Dedifferentiated amniotic fluid mesenchymal stem cell (primary cell): Measurements from ENCODE around the gene NKD1.
"Not testable (repeated sequence)": the region's sequence is repeated elsewhere in the genome, so short reads cannot be mapped to it uniquely, and the experiment has no call there.

Experiments
- DNase-seq: peaks from one replicate; pipeline ENCODE4 v3.0.0-alpha.2; 2016; ENCODE audit errors: extremely low spot score

Gene NKD1

GRCh38 chr16:50519602-50520001 lies 28.6 kb upstream of the NKD1 start:
- DNase-seq = no peak

GRCh38 chr16:50520451-50521245 lies 27.5 kb upstream of the NKD1 start:
- no peak for DNase-seq

DNA sequence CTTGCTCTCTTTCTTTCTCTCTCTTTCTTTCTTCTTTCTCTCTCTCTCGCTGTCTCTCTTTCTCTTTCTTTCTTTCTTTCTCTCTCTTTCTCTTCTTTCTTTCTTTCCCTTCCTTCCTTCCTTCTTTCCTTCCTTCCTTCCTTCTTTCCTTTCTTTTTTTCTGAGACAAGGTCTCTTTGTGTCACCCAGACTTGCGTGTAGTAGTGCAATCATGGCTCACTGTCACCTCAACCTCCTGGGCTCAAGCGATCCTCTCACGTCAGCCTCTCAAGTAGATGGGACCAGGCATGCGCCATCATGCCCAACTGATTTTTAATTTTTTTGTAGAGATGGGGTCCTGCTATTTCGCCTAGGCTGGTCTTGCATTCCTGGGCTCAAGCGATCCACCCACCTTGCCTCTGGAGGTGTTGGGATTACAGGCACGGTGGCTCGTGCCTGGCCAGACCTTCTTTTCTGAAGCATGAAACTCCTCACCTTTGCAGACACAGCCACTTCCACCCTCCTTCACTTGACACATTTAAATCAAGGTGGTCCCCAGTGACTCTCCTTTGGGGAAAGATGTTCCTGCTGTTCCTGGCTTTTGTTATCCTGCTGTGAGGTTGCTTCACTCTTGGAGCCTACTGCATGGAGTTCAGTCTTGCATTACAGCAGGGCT lies 26.8 kb upstream of the NKD1 start:
- DNase-seq = no peak

- DNase-seq = no peak
Measured at GRCh38 chr16:50522324-50522723, 25.9 kb upstream of the NKD1 start.

- DNase-seq = no peak
Measured at GRCh38 chr16:50523710-50524109, 24.5 kb upstream of the NKD1 start.

DNA sequence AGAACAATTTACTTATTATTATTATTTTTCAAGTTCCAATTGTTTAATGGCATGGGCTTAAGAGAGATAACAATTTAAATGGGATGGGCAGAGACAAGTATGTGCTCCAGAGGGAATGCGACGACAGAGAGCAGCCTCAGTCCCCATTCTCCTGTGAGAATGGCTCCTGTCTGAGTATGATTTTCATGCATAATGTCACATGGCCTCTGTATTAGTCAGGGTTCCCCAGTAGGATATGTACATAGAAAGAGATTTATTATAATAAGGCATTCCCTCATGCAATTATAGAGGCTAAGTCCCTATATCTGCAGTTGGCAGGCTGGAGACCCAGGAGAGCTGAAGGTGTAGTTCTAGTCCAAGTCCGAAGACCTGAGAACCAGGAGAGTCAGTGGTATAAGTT lies 22.9 kb upstream of the NKD1 start:
- no peak for DNase-seq

- no peak for DNase-seq
Measured at GRCh38 chr16:50525716-50526115, 22.5 kb upstream of the NKD1 start.

GRCh38 chr16:50526249-50526648 lies 21.9 kb upstream of the NKD1 start:
- DNase-seq = no peak

GRCh38 chr16:50526796-50527195 lies 21.4 kb upstream of the NKD1 start:
- no peak for DNase-seq

DNA sequence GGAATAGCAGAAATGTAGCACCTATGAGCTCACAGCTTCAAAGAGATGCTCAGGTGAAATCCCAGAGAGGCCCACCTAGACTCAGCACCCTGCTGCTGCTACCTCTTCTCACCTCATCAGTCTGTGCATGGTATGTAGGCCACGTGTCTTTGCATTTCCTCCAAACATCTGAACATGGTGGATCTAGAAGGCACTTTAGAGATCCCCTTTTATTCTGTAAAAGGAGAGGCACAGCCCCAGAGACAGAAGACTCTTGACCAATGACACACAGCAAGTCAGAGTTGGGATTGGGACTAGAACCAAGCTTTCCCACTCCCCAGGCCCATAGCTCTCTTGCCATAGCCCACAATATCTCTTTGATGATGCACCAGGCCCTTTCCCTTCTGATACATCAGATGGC lies 19.4 kb upstream of the NKD1 start:
- DNase-seq = no peak

DNA sequence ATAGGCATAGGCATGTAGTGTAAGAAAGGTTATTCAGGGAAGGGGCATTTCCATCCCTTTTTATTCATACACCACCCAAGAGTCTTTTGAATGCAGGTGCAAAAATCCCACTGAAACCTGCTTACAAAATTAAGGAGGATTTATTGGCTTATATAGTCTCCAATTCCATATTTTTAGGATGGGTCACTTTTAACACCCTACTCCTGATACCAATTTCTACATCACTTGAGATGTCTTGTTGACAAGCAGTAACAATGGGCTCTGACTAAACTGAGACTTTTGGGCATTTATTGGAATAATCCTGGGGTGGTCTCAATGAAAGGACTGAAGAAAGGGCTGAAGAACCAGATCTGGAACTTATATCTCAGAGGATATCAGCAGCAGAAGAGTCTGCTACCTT lies 18.9 kb upstream of the NKD1 start:
- no peak for DNase-seq

- no peak for DNase-seq
Measured at GRCh38 chr16:50530277-50531236, 17.6 kb upstream of the NKD1 start.

- no peak for DNase-seq
Measured at GRCh38 chr16:50531359-50531758, 16.8 kb upstream of the NKD1 start.

- no peak for DNase-seq
Measured at GRCh38 chr16:50531901-50532300, 16.3 kb upstream of the NKD1 start.

- no peak for DNase-seq
Measured at GRCh38 chr16:50532576-50532975, 15.6 kb upstream of the NKD1 start.

DNA sequence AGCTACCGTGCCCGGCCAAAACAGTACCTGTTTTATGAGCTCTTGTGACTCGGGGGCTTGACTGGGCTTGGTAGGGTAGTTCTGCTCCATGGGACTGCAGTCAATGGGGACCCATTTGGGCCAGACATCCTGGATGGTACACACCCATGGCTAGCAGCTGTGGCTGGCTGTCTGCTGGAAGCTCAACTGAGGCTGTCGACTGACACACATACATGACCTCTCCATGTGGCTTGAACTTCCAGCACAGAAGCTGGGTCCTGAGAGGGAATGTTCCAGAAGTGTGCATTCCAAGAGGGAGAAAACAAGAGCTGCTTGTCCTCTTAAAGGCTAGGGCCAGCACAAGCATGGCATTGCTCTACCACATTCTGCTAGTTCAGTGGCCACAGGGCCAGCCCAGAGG lies 14.9 kb upstream of the NKD1 start:
- no peak for DNase-seq

- no peak for DNase-seq
Measured at GRCh38 chr16:50534091-50534490, 14.1 kb upstream of the NKD1 start.

GRCh38 chr16:50534556-50534955 lies 13.6 kb upstream of the NKD1 start:
- DNase-seq = no peak

- no peak for DNase-seq
Measured at GRCh38 chr16:50534958-50535357, 13.2 kb upstream of the NKD1 start.

DNA sequence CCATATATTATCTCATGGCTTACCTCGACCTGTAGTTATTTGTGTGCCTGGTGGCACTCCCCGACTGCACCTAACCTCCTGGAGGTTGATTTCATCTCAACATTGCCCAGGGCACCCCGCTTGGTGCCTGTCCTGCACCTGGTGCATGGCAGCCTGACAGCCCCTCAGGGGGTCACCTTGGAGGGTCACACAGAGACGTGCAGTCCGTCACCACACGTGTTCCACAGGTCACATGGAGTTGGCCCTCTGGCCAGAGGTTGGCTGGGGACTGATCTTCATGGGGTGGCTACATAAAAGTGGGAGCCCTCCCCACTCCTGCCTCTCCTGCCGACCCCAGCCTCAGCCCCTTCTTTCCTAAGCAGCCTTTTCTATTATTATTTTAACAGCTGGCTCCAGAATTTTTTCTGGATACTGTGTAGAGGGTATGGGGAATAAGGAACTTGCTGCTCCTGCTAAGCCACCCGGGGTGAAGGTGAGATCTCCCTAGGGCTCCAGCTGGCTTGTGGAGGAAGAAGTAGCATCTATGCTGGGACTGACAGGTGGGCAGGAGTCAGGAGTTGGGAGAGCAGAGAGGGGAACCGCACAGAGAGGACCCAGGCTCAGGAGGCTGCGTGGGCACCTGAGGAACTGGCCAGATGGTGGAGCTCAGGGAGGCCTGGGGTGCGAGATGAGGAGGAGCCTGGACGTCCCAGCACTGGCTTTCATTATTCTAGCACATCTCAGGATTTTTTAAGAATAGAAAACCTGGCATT lies 12.5 kb upstream of the NKD1 start:
- DNase-seq = no peak

GRCh38 chr16:50536258-50536645 lies 11.9 kb upstream of the NKD1 start:
- not testable (repeated sequence) for DNase-seq
